HG03439 (cell line): ENCODE data around the gene ZP1.
"Not testable (repeated sequence)": the region's sequence is repeated elsewhere in the genome, so short reads cannot be mapped to it uniquely, and the experiment has no call there.

Experiments
- ATAC-seq: cut with Tn5 transposase; IDR thresholded peaks from one replicate; pipeline ENCODE4 v1.9.1; 2021; ENCODE audit warnings: mild to moderate bottlenecking, moderate library complexity; ENCODE audit not compliant: unreplicated experiment

Gene ZP1

GRCh38 chr11:60905551-60906113, 38.3 kb downstream of the ZP1 start:
- ATAC-seq, result no peak

- peak; percentile 74 for ATAC-seq
Observed at GRCh38 chr11:60906132-60906972, 39.0 kb downstream of the ZP1 start, which contains the start of gene PRPF19. TSS of gene PRPF19 (minus strand) at chr11:60906585. CDS start at chr11:60906382, 203 bp downstream.

- ATAC-seq, result no peak
Observed at GRCh38 chr11:60908803-60909202, 41.5 kb downstream of the ZP1 start.

GRCh38 chr11:60909680-60910280, 42.4 kb downstream of the ZP1 start:
- ATAC-seq, result not testable (repeated sequence)

GRCh38 chr11:60910281-60910687, 42.9 kb downstream of the ZP1 start:
- peak; percentile 30 for ATAC-seq

GRCh38 chr11:60910711-60911380, 43.5 kb downstream of the ZP1 start:
- ATAC-seq, result no peak

GRCh38 chr11:60912223-60912850, 45.0 kb downstream of the ZP1 start:
- no peak for ATAC-seq

GRCh38 chr11:60912851-60913528, 45.6 kb downstream of the ZP1 start:
- no peak for ATAC-seq

- ATAC-seq, result peak; percentile 44
Observed at GRCh38 chr11:60913793-60914632, 46.7 kb downstream of the ZP1 start, which contains the start of gene TMEM109. TSS of gene TMEM109 (plus strand) at chr11:60914158. CDS start at chr11:60919694, 5,536 bp downstream.

GRCh38 chr11:60914633-60915247, 47.4 kb downstream of the ZP1 start:
- ATAC-seq, result no peak

- ATAC-seq, result peak; percentile 45
Observed at GRCh38 chr11:60915248-60915914, 48.0 kb downstream of the ZP1 start.

- ATAC-seq, result no peak
Observed at GRCh38 chr11:60916669-60917206, 49.4 kb downstream of the ZP1 start.

GRCh38 chr11:60917267-60917666, 49.9 kb downstream of the ZP1 start:
- ATAC-seq, result no peak

- ATAC-seq, result no peak
Observed at GRCh38 chr11:60918251-60918938, 51.1 kb downstream of the ZP1 start.

- ATAC-seq, result no peak
Observed at GRCh38 chr11:60918939-60919265, 51.6 kb downstream of the ZP1 start.

GRCh38 chr11:60919320-60919719, 52.0 kb downstream of the ZP1 start:
- ATAC-seq, result no peak

- no peak for ATAC-seq
Observed at GRCh38 chr11:60919956-60920355, 52.6 kb downstream of the ZP1 start.

GRCh38 chr11:60921259-60921658, 53.9 kb downstream of the ZP1 start:
- no peak for ATAC-seq
